Measurements from ENCODE around the gene MINDY1.

The MINDY1 gene

DNA sequence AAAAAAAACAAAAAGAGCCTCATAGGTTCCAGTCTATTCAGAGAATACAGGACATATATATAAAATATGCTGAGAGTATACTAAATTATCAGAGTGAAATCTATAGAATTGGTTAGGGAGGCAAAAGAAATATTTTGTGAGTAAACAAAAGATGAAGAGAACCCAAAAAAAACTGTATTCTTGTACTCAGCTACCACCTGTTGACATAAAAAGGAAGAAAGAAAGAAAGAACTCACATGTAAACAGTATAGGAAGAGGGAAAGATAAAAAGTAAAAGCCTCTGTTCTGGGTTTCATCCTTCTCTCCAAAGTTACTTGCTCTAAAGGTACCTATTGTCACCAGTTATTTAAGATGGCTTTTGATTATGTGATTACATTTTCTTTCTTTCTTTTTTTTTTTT is 19.8 kb upstream of the MINDY1 start:
- TF ChIP-seq, protein P1, sequence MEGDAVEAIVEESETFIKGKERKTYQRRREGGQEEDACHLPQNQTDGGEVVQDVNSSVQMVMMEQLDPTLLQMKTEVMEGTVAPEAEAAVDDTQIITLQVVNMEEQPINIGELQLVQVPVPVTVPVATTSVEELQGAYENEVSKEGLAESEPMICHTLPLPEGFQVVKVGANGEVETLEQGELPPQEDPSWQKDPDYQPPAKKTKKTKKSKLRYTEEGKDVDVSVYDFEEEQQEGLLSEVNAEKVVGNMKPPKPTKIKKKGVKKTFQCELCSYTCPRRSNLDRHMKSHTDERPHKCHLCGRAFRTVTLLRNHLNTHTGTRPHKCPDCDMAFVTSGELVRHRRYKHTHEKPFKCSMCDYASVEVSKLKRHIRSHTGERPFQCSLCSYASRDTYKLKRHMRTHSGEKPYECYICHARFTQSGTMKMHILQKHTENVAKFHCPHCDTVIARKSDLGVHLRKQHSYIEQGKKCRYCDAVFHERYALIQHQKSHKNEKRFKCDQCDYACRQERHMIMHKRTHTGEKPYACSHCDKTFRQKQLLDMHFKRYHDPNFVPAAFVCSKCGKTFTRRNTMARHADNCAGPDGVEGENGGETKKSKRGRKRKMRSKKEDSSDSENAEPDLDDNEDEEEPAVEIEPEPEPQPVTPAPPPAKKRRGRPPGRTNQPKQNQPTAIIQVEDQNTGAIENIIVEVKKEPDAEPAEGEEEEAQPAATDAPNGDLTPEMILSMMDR (IDR thresholded peaks at IDR 0.05; ENCODE audit: insufficient read depth, low read length, missing control alignments), result no peak
- POLR2A ChIA-PET, result no interaction called here
- CTCF ChIA-PET, result interaction anchor here (0.6 to 3.3 kb wide), 5 partner anchors 12 to 73 kb away, joined by 3 to 19 read pairs (median 4); partner anchors contain the start of genes C1orf56 and MINDY1
- no peak for DNase-seq (ENCODE audit: low read depth, low spot score)
- no peak overlapping the region for H3K4me3 ChIP-seq (ENCODE audit: low read depth, low read length)

DNA sequence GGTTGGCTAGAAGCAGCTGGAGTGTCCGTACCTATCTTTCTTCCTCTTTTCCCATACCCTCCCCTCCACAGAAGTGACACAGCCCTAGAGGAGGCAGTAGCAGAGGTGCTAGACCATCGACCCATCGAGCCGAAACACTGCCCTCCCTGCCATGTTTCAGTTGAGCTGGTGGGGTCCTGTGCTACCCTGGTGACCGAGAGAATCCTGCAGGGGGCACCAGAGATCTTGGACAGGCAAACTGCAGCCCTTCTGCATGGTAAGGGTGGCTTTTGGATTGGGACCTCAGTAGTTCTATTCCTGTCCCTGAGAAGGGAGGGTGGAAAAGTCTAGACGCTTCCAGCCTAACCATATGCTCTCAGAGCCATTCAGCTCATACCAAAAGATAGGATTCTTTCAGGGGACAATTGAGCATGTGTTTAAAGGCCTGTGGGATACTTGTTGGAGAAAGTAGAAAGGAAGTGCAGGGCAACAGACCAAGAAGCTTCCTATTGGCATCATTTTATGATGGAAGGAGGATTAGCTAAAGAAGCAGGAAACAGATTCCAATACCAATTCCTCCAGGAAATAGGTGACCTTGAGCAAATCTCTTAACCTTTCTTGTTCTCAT is 17.9 kb upstream of the MINDY1 start:
- no peak overlapping the region for H3K4me3 ChIP-seq (ENCODE audit: low read depth, low read length)
- TF ChIP-seq, protein P1 (IDR thresholded peaks at IDR 0.05; ENCODE audit: insufficient read depth, low read length, missing control alignments), result peak; percentile 79
- CTCF ChIA-PET, result interaction anchor here (0.6 to 3.0 kb wide), 33 partner anchors 10 to 151 kb away, joined by 3 to 19 read pairs (median 4); partner anchors contain the start of genes BNIPL, C1orf56, LYSMD1 and MINDY1
- no peak for DNase-seq (ENCODE audit: low read depth, low spot score)
- POLR2A ChIA-PET, result no interaction called here

DNA sequence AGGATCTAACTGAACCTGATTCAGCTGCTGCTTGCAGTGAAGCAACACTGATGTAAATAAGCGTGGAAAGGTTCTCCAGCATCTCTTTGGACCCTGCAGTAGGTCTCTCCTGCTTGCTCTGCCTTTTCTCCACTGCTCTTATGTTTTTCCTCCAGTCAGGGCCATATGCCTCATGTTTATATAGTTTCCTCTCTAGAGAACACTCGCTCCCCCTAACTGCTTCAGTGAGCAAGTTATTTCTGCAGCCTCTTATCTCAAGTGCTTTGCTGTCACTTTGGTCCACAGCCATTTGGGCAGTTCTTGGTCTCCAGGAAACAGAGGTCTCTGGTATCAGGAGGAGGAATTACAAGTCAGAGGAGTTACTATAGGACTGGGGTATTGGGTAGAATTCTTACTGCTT is 6.8 kb upstream of the MINDY1 start:
- CTCF ChIA-PET, result interaction anchor here (1.9 to 3.7 kb wide), 2 partner anchors 11 to 18 kb away, joined by 11 to 15 read pairs; no protein-coding TSS in a partner anchor

DNA sequence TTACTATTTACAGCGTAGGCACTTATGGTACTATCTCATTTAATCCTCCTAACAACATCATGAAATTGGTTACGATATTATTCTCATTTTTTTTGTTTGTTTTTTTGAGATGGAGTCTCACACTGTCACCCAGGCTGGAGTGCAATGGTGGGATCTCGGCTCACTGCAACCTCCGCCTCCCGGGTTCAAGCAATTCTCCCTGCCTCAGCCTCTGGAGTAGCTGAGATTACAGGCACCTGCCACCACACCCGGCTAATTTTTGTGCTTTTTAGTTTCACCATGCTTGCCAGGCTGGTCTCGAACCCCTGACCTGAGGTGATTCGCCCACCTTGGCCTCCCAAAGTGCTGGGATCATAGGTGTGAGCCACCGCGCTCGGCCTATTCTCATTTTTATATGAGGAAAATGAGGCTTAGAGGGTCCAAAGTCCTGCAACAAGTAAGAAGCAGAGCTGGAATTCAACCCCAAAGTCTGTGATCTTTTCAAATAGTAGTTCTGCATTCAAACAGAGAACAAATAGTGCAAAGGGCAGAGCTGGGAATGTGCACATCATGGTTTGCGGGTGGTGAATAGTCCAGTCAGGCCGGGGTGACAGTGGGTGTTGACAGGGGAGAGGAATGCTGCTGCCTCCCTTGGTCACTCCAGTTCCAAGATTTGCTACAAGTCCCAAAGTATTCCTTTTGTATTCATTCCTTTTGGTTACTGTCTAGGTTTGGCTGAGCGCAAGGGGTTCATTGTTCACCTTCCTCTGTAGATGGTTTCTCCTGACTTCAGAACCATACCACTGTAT is 6.2 kb upstream of the MINDY1 start:
- TF ChIP-seq, protein P1 (IDR thresholded peaks at IDR 0.05; ENCODE audit: insufficient read depth, low read length, missing control alignments), result no peak
- no peak for DNase-seq (ENCODE audit: low read depth, low spot score)
- no peak overlapping the region for H3K4me3 ChIP-seq (ENCODE audit: low read depth, low read length)
- POLR2A ChIA-PET, result no interaction called here
- CTCF ChIA-PET, result interaction anchor here (1.9 to 3.7 kb wide), 2 partner anchors 12 to 18 kb away, joined by 11 to 15 read pairs; no protein-coding TSS in a partner anchor

More for the DNA sequence above, 6.8 kb upstream of the MINDY1 start:
- DNase-seq (ENCODE audit: low read depth, low spot score), result no peak
- TF ChIP-seq, protein P1 (IDR thresholded peaks at IDR 0.05; ENCODE audit: insufficient read depth, low read length, missing control alignments), result no peak
- POLR2A ChIA-PET, result no interaction called here
- no peak overlapping the region for H3K4me3 ChIP-seq (ENCODE audit: low read depth, low read length)

DNA sequence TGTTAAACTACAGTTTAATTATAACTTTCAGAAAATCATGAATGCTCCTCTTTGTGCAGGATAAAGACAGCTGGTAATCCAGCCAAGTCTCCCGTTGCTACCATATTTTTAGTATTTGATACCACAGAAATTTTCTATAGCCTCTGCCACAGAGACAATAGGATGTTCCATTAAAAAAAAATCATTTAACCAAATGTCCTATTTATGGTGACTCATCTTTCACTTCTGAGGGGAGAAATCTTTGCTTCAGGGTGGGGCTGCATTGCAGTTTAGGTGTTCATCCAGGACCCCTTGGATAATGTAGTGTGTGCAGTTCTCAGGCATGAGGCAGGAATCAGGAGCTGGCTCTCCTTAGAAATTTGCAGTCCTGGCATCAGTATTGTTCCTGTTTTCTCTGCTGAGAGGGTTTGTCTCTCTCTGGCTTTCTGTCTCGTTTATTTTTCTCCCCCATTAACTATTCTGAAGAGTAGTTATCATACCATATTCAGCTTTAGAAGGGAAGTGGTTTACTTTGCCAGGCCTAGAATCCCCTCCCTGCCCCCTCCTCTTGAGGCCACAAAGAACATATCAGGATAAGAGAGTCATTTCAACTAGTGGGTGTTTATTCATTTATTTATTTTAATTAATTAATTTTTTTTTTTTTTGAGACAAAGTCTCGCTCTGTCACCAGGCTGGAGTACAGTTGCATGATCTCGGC is 4.6 kb upstream of the MINDY1 start:
- DNase-seq (ENCODE audit: low read depth, low spot score), result no peak
- no peak overlapping the region for H3K4me3 ChIP-seq (ENCODE audit: low read depth, low read length)
- CTCF ChIA-PET, result interaction anchor here (1.0 to 3.7 kb wide), 5 partner anchors 13 to 36 kb away, joined by 4 to 15 read pairs (median 11); partner anchors contain the start of gene C1orf56
- POLR2A ChIA-PET, result no interaction called here
- TF ChIP-seq, protein P1 (IDR thresholded peaks at IDR 0.05; ENCODE audit: insufficient read depth, low read length, missing control alignments), result no peak

Data from AG04449 (cell line).